ENCODE data around the gene ERVK3-1.
A peak's percentile ranks its signal among the peaks of the same experiment; 100 is the strongest.
"Not testable (repeated sequence)": the region's sequence is repeated elsewhere in the genome, so short reads cannot be mapped to it uniquely, and the experiment has no call there.

Gene ERVK3-1

GRCh38 chr19:58300620-58301019 lies 4.6 kb upstream of the ERVK3-1 start:
- in situ Hi-C loops (cut with HindIII; ENCODE audit: low sequenced_read_pairs) = no loop called here
- TF ChIP-seq CTCF (IDR thresholded peaks at IDR 0.05; ENCODE audit: low read depth, low read length) = no peak
- DNase-seq (ENCODE audit: low read depth, low spot score) = no peak
- H3K4me3 ChIP-seq (ENCODE audit: low read depth, low read length) = no peak overlapping the region

GRCh38 chr19:58304255-58304654 lies 922 bp upstream of the ERVK3-1 start:
- in situ Hi-C loops (cut with HindIII; ENCODE audit: low sequenced_read_pairs) = no loop called here
- TF ChIP-seq CTCF (IDR thresholded peaks at IDR 0.05; ENCODE audit: low read depth, low read length) = no peak
- DNase-seq (ENCODE audit: low read depth, low spot score) = no peak
- H3K4me3 ChIP-seq (ENCODE audit: low read depth, low read length) = no peak overlapping the region

- in situ Hi-C loops (cut with HindIII; ENCODE audit: low sequenced_read_pairs) = no loop called here
- peak overlapping the region; percentile 94 for H3K4me3 ChIP-seq (ENCODE audit: low read depth, low read length)
- no peak for DNase-seq (ENCODE audit: low read depth, low spot score)
- no peak for TF ChIP-seq CTCF (IDR thresholded peaks at IDR 0.05; ENCODE audit: low read depth, low read length)
Observed at GRCh38 chr19:58304748-58305064, 471 bp upstream of the ERVK3-1 start.

- DNase-seq (ENCODE audit: low read depth, low spot score) = peak; percentile 2
- in situ Hi-C loops (cut with HindIII; ENCODE audit: low sequenced_read_pairs) = no loop called here
- TF ChIP-seq CTCF (IDR thresholded peaks at IDR 0.05; ENCODE audit: low read depth, low read length) = no peak
- peak overlapping the region; percentile 94 for H3K4me3 ChIP-seq (ENCODE audit: low read depth, low read length)
Observed at GRCh38 chr19:58305932-58306323, 751 bp downstream of the ERVK3-1 start.

GRCh38 chr19:58307736-58308135 lies 2.6 kb downstream of the ERVK3-1 start:
- in situ Hi-C loops (cut with HindIII; ENCODE audit: low sequenced_read_pairs) = no loop called here
- H3K4me3 ChIP-seq (ENCODE audit: low read depth, low read length) = no peak overlapping the region
- no peak for TF ChIP-seq CTCF (IDR thresholded peaks at IDR 0.05; ENCODE audit: low read depth, low read length)

GRCh38 chr19:58310685-58311084 lies 5.5 kb downstream of the ERVK3-1 start:
- peak; percentile 18 for DNase-seq (ENCODE audit: low read depth, low spot score)
- in situ Hi-C loops (cut with HindIII; ENCODE audit: low sequenced_read_pairs); H3K4me3 ChIP-seq (ENCODE audit: low read depth, low read length): not testable (repeated sequence)

More at GRCh38 chr19:58307736-58308135, 2.6 kb downstream of the ERVK3-1 start:
- no peak for DNase-seq (ENCODE audit: low read depth, low spot score)

GRCh38 chr19:58311345-58311865 lies 6.2 kb downstream of the ERVK3-1 start:
- no peak overlapping the region for H3K4me3 ChIP-seq (ENCODE audit: low read depth, low read length)
- in situ Hi-C loops (cut with HindIII; ENCODE audit: low sequenced_read_pairs) = no loop called here
- no peak for TF ChIP-seq CTCF (IDR thresholded peaks at IDR 0.05; ENCODE audit: low read depth, low read length)
- no peak for DNase-seq (ENCODE audit: low read depth, low spot score)
